HG02884 (cell line): ENCODE results near the gene HNRNPA0.

Experiments
- ATAC-seq: cut with Tn5 transposase; IDR thresholded peaks from one replicate; pipeline ENCODE4 v1.9.1; 2021; ENCODE audit warnings: mild to moderate bottlenecking, moderate library complexity; ENCODE audit not compliant: unreplicated experiment

Gene HNRNPA0

GRCh38 chr5:137728048-137728447, 26.1 kb downstream of the HNRNPA0 start:
- ATAC-seq = no peak

- ATAC-seq = no peak
These were observed 26.5 kb downstream of the HNRNPA0 start for GRCh38 chr5:137727623-137728022.

- ATAC-seq = no peak
These were observed 29.9 kb downstream of the HNRNPA0 start for GRCh38 chr5:137724251-137724650.

GRCh38 chr5:137718611-137719010, 35.6 kb downstream of the HNRNPA0 start:
- no peak for ATAC-seq

GRCh38 chr5:137716337-137716736, 37.8 kb downstream of the HNRNPA0 start:
- no peak for ATAC-seq

- no peak for ATAC-seq
These were observed 38.7 kb downstream of the HNRNPA0 start for GRCh38 chr5:137715456-137715855.

GRCh38 chr5:137714946-137715345, 39.2 kb downstream of the HNRNPA0 start:
- ATAC-seq = no peak

- ATAC-seq = no peak
These were observed 39.7 kb downstream of the HNRNPA0 start for GRCh38 chr5:137714494-137714893.

GRCh38 chr5:137712139-137712667, 42.0 kb downstream of the HNRNPA0 start:
- no peak for ATAC-seq

- no peak for ATAC-seq
These were observed 44.1 kb downstream of the HNRNPA0 start for GRCh38 chr5:137710086-137710485.

- ATAC-seq = no peak
These were observed 45.2 kb downstream of the HNRNPA0 start for GRCh38 chr5:137708796-137709559.

- no peak for ATAC-seq
These were observed 46.1 kb downstream of the HNRNPA0 start for GRCh38 chr5:137708062-137708461.

- no peak for ATAC-seq
These were observed 47.3 kb downstream of the HNRNPA0 start for GRCh38 chr5:137706841-137707240.

GRCh38 chr5:137705106-137705505, 49.1 kb downstream of the HNRNPA0 start:
- ATAC-seq = no peak

GRCh38 chr5:137703565-137703964, 50.6 kb downstream of the HNRNPA0 start:
- ATAC-seq = no peak

- ATAC-seq = no peak
These were observed 53.9 kb downstream of the HNRNPA0 start for GRCh38 chr5:137700282-137700680.

GRCh38 chr5:137699336-137700281, 54.6 kb downstream of the HNRNPA0 start:
- ATAC-seq = no peak

- no peak for ATAC-seq
These were observed 57.7 kb downstream of the HNRNPA0 start for GRCh38 chr5:137696481-137696880.

GRCh38 chr5:137695651-137696428, 58.3 kb downstream of the HNRNPA0 start:
- no peak for ATAC-seq
